ENCODE results near the gene SEPTIN12.
A peak's percentile ranks its signal among the peaks of the same experiment; 100 is the strongest.

Gene SEPTIN12

GRCh38 chr16:4733211-4733742 lies 54.9 kb downstream of the SEPTIN12 start:
- no peak for TF ChIP-seq CTCF (IDR thresholded peaks at IDR 0.05; ENCODE audit: low read depth, low read length)
- no peaks in the 10 kb centered on the region for H3K9me3 ChIP-seq (ENCODE audit: severe bottlenecking)
- H3K4me3 ChIP-seq (ENCODE audit: low read depth, low read length), result peak overlapping the region; percentile 96
- DNase-seq, result no peak
- peak overlapping the region; percentile 80 for H3K27ac ChIP-seq
- peaks cover 26% of the 10 kb centered on the region for H3K36me3 ChIP-seq
- no peaks in the 10 kb centered on the region for H3K27me3 ChIP-seq (ENCODE audit: insufficient read depth, low read depth, severe bottlenecking)

- H3K27me3 ChIP-seq (ENCODE audit: insufficient read depth, low read depth, severe bottlenecking), result no peaks in the 10 kb centered on the region
- peaks cover 47% of the 10 kb centered on the region for H3K36me3 ChIP-seq
- no peak overlapping the region for H3K4me3 ChIP-seq (ENCODE audit: low read depth, low read length)
- no peaks in the 10 kb centered on the region for H3K9me3 ChIP-seq (ENCODE audit: severe bottlenecking)
- H3K27ac ChIP-seq, result no peak overlapping the region
- no peak for DNase-seq
- TF ChIP-seq CTCF (IDR thresholded peaks at IDR 0.05; ENCODE audit: low read depth, low read length), result no peak
These were observed 58.3 kb downstream of the SEPTIN12 start for GRCh38 chr16:4729876-4730275.

GRCh38 chr16:4728676-4729075 lies 59.5 kb downstream of the SEPTIN12 start:
- no peak overlapping the region for H3K4me3 ChIP-seq (ENCODE audit: low read depth, low read length)
- no peaks in the 10 kb centered on the region for H3K27me3 ChIP-seq (ENCODE audit: insufficient read depth, low read depth, severe bottlenecking)
- no peak for TF ChIP-seq CTCF (IDR thresholded peaks at IDR 0.05; ENCODE audit: low read depth, low read length)
- H3K36me3 ChIP-seq, result peaks cover 58% of the 10 kb centered on the region
- H3K27ac ChIP-seq, result no peak overlapping the region
- H3K9me3 ChIP-seq (ENCODE audit: severe bottlenecking), result no peaks in the 10 kb centered on the region
- DNase-seq, result no peak

Measured in WERI-Rb-1 (cell line).